ENCODE data around the gene ITGB1.
"Not testable (repeated sequence)": the region's sequence is repeated elsewhere in the genome, so short reads cannot be mapped to it uniquely, and the experiment has no call there.

The ITGB1 gene

GRCh38 chr10:32958085-32959005 is at the start of gene ITGB1:
Gene ITGB1, minus strand, starts transcription at chr10:32958230. Its CDS starts 22,672 bp downstream, at chr10:32935558.
- Mint-ChIP-seq H3K27ac (peak within 1 kb of the TSS; percentile 98), H3K36me3 (ENCODE audit: low read depth) (peaks cover 9% of the 10 kb centered on the region), H3K4me1 (ENCODE audit: low read depth) (peaks cover 67% of the 10 kb centered on the region), H3K4me3 (peak within 1 kb of the TSS; percentile 92), H3K9me3 (no peaks in the 10 kb centered on the region), H3K27me3 (no peaks in the 10 kb centered on the region)

- no peaks in the 10 kb centered on the region for H3K9me3 Mint-ChIP-seq
- H3K36me3 Mint-ChIP-seq (ENCODE audit: low read depth) = no peaks in the 10 kb centered on the region
- peaks cover 8% of the 10 kb centered on the region for H3K27me3 Mint-ChIP-seq
- no peak overlapping the region for H3K27ac Mint-ChIP-seq
- peaks cover 44% of the 10 kb centered on the region for H3K4me1 Mint-ChIP-seq (ENCODE audit: low read depth)
- H3K4me3 Mint-ChIP-seq = no peak overlapping the region
Measured at GRCh38 chr10:33006342-33006887, 48.4 kb upstream of the ITGB1 start.

GRCh38 chr10:33005322-33006301 is 47.6 kb upstream of the ITGB1 start:
- no peaks in the 10 kb centered on the region for H3K36me3 Mint-ChIP-seq (ENCODE audit: low read depth)
- peaks cover 43% of the 10 kb centered on the region for H3K4me1 Mint-ChIP-seq (ENCODE audit: low read depth)
- H3K9me3 Mint-ChIP-seq = no peaks in the 10 kb centered on the region
- peak overlapping the region; percentile 26 for H3K27ac Mint-ChIP-seq
- peak overlapping the region; percentile 68 for H3K4me3 Mint-ChIP-seq
- peaks cover 8% of the 10 kb centered on the region for H3K27me3 Mint-ChIP-seq

GRCh38 chr10:33001908-33002492 is 44.0 kb upstream of the ITGB1 start:
- H3K4me1 Mint-ChIP-seq (ENCODE audit: low read depth) = peaks cover 18% of the 10 kb centered on the region
- no peaks in the 10 kb centered on the region for H3K9me3 Mint-ChIP-seq
- no peak overlapping the region for H3K27ac Mint-ChIP-seq
- H3K36me3 Mint-ChIP-seq (ENCODE audit: low read depth) = no peaks in the 10 kb centered on the region
- H3K4me3 Mint-ChIP-seq = no peak overlapping the region
- H3K27me3 Mint-ChIP-seq = no peaks in the 10 kb centered on the region

GRCh38 chr10:32998060-32998581 is 40.1 kb upstream of the ITGB1 start:
- not testable (repeated sequence) for H3K9me3 Mint-ChIP-seq; H3K27me3 Mint-ChIP-seq; H3K27ac Mint-ChIP-seq; H3K4me3 Mint-ChIP-seq; H3K4me1 Mint-ChIP-seq (ENCODE audit: low read depth); H3K36me3 Mint-ChIP-seq (ENCODE audit: low read depth)

- peaks cover 8% of the 10 kb centered on the region for H3K4me1 Mint-ChIP-seq (ENCODE audit: low read depth)
- no peak overlapping the region for H3K27ac Mint-ChIP-seq
- no peaks in the 10 kb centered on the region for H3K27me3 Mint-ChIP-seq
- H3K9me3 Mint-ChIP-seq = no peaks in the 10 kb centered on the region
- no peak overlapping the region for H3K4me3 Mint-ChIP-seq
- no peaks in the 10 kb centered on the region for H3K36me3 Mint-ChIP-seq (ENCODE audit: low read depth)
Measured at GRCh38 chr10:32995751-32996150, 37.7 kb upstream of the ITGB1 start.

GRCh38 chr10:32995066-32995622 is 37.1 kb upstream of the ITGB1 start:
- Mint-ChIP-seq H3K36me3 (ENCODE audit: low read depth) (no peaks in the 10 kb centered on the region), H3K27me3 (no peaks in the 10 kb centered on the region), H3K9me3 (no peaks in the 10 kb centered on the region), H3K27ac (no peak overlapping the region), H3K4me1 (ENCODE audit: low read depth) (peaks cover 8% of the 10 kb centered on the region), H3K4me3 (no peak overlapping the region)

GRCh38 chr10:32994632-32995031 is 36.6 kb upstream of the ITGB1 start:
- H3K9me3 Mint-ChIP-seq; H3K4me1 Mint-ChIP-seq (ENCODE audit: low read depth); H3K4me3 Mint-ChIP-seq; H3K36me3 Mint-ChIP-seq (ENCODE audit: low read depth); H3K27ac Mint-ChIP-seq; H3K27me3 Mint-ChIP-seq: not testable (repeated sequence)

- not testable (repeated sequence) for H3K9me3 Mint-ChIP-seq; H3K27ac Mint-ChIP-seq; H3K36me3 Mint-ChIP-seq (ENCODE audit: low read depth); H3K27me3 Mint-ChIP-seq; H3K4me3 Mint-ChIP-seq; H3K4me1 Mint-ChIP-seq (ENCODE audit: low read depth)
Measured at GRCh38 chr10:32992310-32992709, 34.3 kb upstream of the ITGB1 start.

- Mint-ChIP-seq H3K4me1 (ENCODE audit: low read depth) (peaks cover 6% of the 10 kb centered on the region), H3K36me3 (ENCODE audit: low read depth) (no peaks in the 10 kb centered on the region), H3K4me3 (no peak overlapping the region), H3K9me3 (no peaks in the 10 kb centered on the region), H3K27ac (no peak overlapping the region), H3K27me3 (no peaks in the 10 kb centered on the region)
Measured at GRCh38 chr10:32990811-32991210, 32.8 kb upstream of the ITGB1 start.

GRCh38 chr10:32988604-32989003 is 30.6 kb upstream of the ITGB1 start:
- Mint-ChIP-seq H3K36me3 (ENCODE audit: low read depth) (no peaks in the 10 kb centered on the region), H3K4me1 (ENCODE audit: low read depth) (peaks cover under 1% of the 10 kb centered on the region), H3K9me3 (no peaks in the 10 kb centered on the region), H3K4me3 (no peak overlapping the region), H3K27me3 (no peaks in the 10 kb centered on the region), H3K27ac (no peak overlapping the region)

- H3K4me3 Mint-ChIP-seq = no peak overlapping the region
- H3K9me3 Mint-ChIP-seq = no peaks in the 10 kb centered on the region
- no peaks in the 10 kb centered on the region for H3K27me3 Mint-ChIP-seq
- peaks cover 14% of the 10 kb centered on the region for H3K4me1 Mint-ChIP-seq (ENCODE audit: low read depth)
- H3K36me3 Mint-ChIP-seq (ENCODE audit: low read depth) = no peaks in the 10 kb centered on the region
- H3K27ac Mint-ChIP-seq = no peak overlapping the region
Measured at GRCh38 chr10:32987172-32987571, 29.1 kb upstream of the ITGB1 start.

- Mint-ChIP-seq H3K27ac (no peak overlapping the region), H3K9me3 (no peaks in the 10 kb centered on the region), H3K4me1 (ENCODE audit: low read depth) (peaks cover 27% of the 10 kb centered on the region), H3K27me3 (no peaks in the 10 kb centered on the region), H3K36me3 (ENCODE audit: low read depth) (no peaks in the 10 kb centered on the region), H3K4me3 (no peak overlapping the region)
Measured at GRCh38 chr10:32985775-32986350, 27.8 kb upstream of the ITGB1 start.

GRCh38 chr10:32985341-32985764 is 27.3 kb upstream of the ITGB1 start:
- peaks cover 32% of the 10 kb centered on the region for H3K4me1 Mint-ChIP-seq (ENCODE audit: low read depth)
- no peaks in the 10 kb centered on the region for H3K27me3 Mint-ChIP-seq
- H3K4me3 Mint-ChIP-seq = no peak overlapping the region
- no peaks in the 10 kb centered on the region for H3K36me3 Mint-ChIP-seq (ENCODE audit: low read depth)
- no peak overlapping the region for H3K27ac Mint-ChIP-seq
- H3K9me3 Mint-ChIP-seq = no peaks in the 10 kb centered on the region
